Measurements from ENCODE around the gene RALA. TPM values are rescaled to one million over a fixed set of nuclear protein-coding genes. Genes with fewer than 3 reads are reported as not detected.

RALA gene
- total RNA-seq, 1 experiment from 2014 or later = 36.8 TPM

- DNase-seq = peak in 1 of 2 experiments; percentile 40
- Histone ChIP-seq H3K4me3 (peak overlapping the region; percentile 75), H3K27me3 (ENCODE audit: insufficient read depth, low read depth) (no peaks in the 10 kb centered on the region), H3K4me2 (peak overlapping the region; percentile 78), H2AFZ (peak overlapping the region; percentile 84), H3K9me3 (ENCODE audit: insufficient read depth, low read depth) (no peaks in the 10 kb centered on the region), H3K79me2 (ENCODE audit: low read depth) (peaks cover 66% of the 10 kb centered on the region), H3F3A (ENCODE audit: insufficient read depth, low read depth) (peaks cover 15% of the 10 kb centered on the region; the same call in 1 of the 2 replicates), H3K36me3 (ENCODE audit: low read depth) (no peaks in the 10 kb centered on the region), H3K4me1 (replicated peaks; ENCODE audit: insufficient read depth) (peaks cover 42% of the 10 kb centered on the region), H3K27ac (peak overlapping the region; percentile 87), H4K20me1 (ENCODE audit: insufficient read depth) (peaks cover 26% of the 10 kb centered on the region), H3K9me2 (ENCODE audit: insufficient read depth) (peaks cover 5% of the 10 kb centered on the region; the same call in 1 of the 2 replicates)
- no TSS peak for BruUV-seq (replicated peaks)
- intact Hi-C loops (cut with micrococcal nuclease; ENCODE audit: unreplicated experiment) = loop anchor here (1.0 to 2.0 kb wide), 4 partner anchors 35 to 325 kb away; no protein-coding TSS in a partner anchor
- TF ChIP-seq, protein P1, sequence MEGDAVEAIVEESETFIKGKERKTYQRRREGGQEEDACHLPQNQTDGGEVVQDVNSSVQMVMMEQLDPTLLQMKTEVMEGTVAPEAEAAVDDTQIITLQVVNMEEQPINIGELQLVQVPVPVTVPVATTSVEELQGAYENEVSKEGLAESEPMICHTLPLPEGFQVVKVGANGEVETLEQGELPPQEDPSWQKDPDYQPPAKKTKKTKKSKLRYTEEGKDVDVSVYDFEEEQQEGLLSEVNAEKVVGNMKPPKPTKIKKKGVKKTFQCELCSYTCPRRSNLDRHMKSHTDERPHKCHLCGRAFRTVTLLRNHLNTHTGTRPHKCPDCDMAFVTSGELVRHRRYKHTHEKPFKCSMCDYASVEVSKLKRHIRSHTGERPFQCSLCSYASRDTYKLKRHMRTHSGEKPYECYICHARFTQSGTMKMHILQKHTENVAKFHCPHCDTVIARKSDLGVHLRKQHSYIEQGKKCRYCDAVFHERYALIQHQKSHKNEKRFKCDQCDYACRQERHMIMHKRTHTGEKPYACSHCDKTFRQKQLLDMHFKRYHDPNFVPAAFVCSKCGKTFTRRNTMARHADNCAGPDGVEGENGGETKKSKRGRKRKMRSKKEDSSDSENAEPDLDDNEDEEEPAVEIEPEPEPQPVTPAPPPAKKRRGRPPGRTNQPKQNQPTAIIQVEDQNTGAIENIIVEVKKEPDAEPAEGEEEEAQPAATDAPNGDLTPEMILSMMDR (conservative IDR thresholded peaks at IDR 0.05) = 0 out of 2 replicates have a peak, but pooled peaks have one; percentile 11
- TF ChIP-seq EZH2 (IDR thresholded peaks at IDR 0.05; ENCODE audit: low read depth) = no peak
- ChIA-PET CTCF (interaction anchor here (0.7 to 1.4 kb wide), 5 partner anchors 43 to 474 kb away, joined by 3 to 9 read pairs (median 4); no protein-coding TSS in a partner anchor), POLR2A (ENCODE audit: unreplicated experiment) (interaction anchor here (0.6 to 1.0 kb wide), 2 partner anchors 112 to 326 kb away, joined by 3 to 4 read pairs; partner anchors contain the start of gene CDK13)
Observed at GRCh38 chr7:39623732-39624441, 515 bp downstream of the RALA start.

- POLR2A ChIA-PET (ENCODE audit: unreplicated experiment) = interaction anchor here (0.5 to 1.0 kb wide), 3 partner anchors 11 to 1306 kb away, joined by 3 to 4 read pairs (median 3); no protein-coding TSS in a partner anchor
- Histone ChIP-seq H3K36me3 (ENCODE audit: low read depth) (no peaks in the 10 kb centered on the region), H2AFZ (peak overlapping the region; percentile 84), H3F3A (ENCODE audit: insufficient read depth, low read depth) (peaks cover 15% of the 10 kb centered on the region; the same call in 1 of the 2 replicates), H3K4me1 (replicated peaks; ENCODE audit: insufficient read depth) (peaks cover 42% of the 10 kb centered on the region), H3K9me2 (ENCODE audit: insufficient read depth) (peaks cover 5% of the 10 kb centered on the region; the same call in 1 of the 2 replicates), H3K79me2 (ENCODE audit: low read depth) (peaks cover 71% of the 10 kb centered on the region), H3K27me3 (ENCODE audit: insufficient read depth, low read depth) (no peaks in the 10 kb centered on the region), H3K27ac (peak overlapping the region; percentile 87), H3K4me3 (peak overlapping the region; percentile 75), H4K20me1 (ENCODE audit: insufficient read depth) (peaks cover 26% of the 10 kb centered on the region), H3K4me2 (peak overlapping the region; percentile 78), H3K9me3 (ENCODE audit: insufficient read depth, low read depth) (no peaks in the 10 kb centered on the region)
- CTCF ChIA-PET = interaction anchor here (0.7 to 1.4 kb wide), 4 partner anchors 42 to 474 kb away, joined by 3 to 9 read pairs (median 4); no protein-coding TSS in a partner anchor
- intact Hi-C loops (cut with micrococcal nuclease; ENCODE audit: unreplicated experiment) = loop anchor here (1.0 kb wide), 1 partner anchor 122 kb away; no protein-coding TSS in a partner anchor
- DNase-seq = peak; percentile 29 to 60
- TF ChIP-seq EZH2 (IDR thresholded peaks at IDR 0.05; ENCODE audit: low read depth) = no peak
- TF ChIP-seq, protein P1 (conservative IDR thresholded peaks at IDR 0.05) = 0 out of 2 replicates have a peak, but pooled peaks have one; percentile 5
- BruUV-seq (replicated peaks) = TSS peak; percentile 54
Observed at GRCh38 chr7:39624442-39624807, 1.1 kb downstream of the RALA start.

DNA sequence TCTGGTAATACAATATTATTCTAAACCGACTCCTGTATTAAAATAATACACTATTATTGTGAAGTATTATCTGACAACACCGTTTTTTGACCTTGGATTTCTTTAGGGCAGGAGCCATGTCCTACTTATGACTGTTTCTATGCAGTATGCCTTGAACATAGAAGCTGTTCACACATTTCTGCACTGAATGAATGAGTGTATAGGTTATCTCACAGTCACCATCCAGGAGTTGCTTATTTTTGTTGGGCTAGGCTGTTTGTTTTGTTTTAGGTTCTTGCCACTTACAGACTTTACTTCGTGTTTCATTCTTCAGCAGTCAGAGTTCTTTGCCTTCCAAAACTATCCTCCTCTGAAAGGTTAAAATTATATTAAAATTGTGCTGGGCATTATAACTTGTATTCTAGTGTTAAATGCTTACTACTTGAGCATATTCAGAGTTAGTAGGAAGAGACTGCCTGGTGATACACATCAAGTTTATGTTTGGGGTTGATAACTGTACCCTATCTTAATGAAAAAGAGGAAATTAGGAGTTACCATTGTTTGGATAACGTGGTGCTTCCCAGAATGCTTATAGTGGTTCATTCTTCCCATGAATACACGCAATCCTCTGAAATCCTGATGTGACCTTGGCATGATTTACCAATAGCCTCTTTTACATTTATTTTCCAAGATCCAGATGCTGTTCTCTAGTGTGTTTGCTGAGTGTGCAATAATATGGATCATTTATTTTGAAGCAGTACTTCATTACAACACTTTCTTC, 1.7 kb downstream of the RALA start:
- Histone ChIP-seq H3K79me2 (ENCODE audit: low read depth) (peaks cover 78% of the 10 kb centered on the region), H4K20me1 (ENCODE audit: insufficient read depth) (peaks cover 26% of the 10 kb centered on the region), H3K27me3 (ENCODE audit: insufficient read depth, low read depth) (no peaks in the 10 kb centered on the region), H3K36me3 (ENCODE audit: low read depth) (no peaks in the 10 kb centered on the region; the same call in 1 of the 2 replicates), H2AFZ (no peak overlapping the region), H3K9me3 (ENCODE audit: insufficient read depth, low read depth) (no peaks in the 10 kb centered on the region), H3K9me2 (ENCODE audit: insufficient read depth) (peaks cover 5% of the 10 kb centered on the region; the same call in 1 of the 2 replicates), H3K4me3 (peak overlapping the region; percentile 75), H3K4me1 (replicated peaks; ENCODE audit: insufficient read depth) (peaks cover 42% of the 10 kb centered on the region), H3F3A (ENCODE audit: insufficient read depth, low read depth) (peaks cover 15% of the 10 kb centered on the region; the same call in 1 of the 2 replicates), H3K4me2 (peak overlapping the region; percentile 78), H3K27ac (peak overlapping the region; percentile 87; the same call in 1 of the 2 replicates)
- DNase-seq = no peak
- no TSS peak for BruUV-seq (replicated peaks)
- ChIA-PET CTCF (interaction anchor here (1.0 to 1.4 kb wide), 3 partner anchors 42 to 124 kb away, joined by 3 to 5 read pairs (median 4); no protein-coding TSS in a partner anchor), POLR2A (ENCODE audit: unreplicated experiment) (interaction anchor here (0.5 to 1.0 kb wide), 4 partner anchors 11 to 1307 kb away, joined by 3 to 4 read pairs (median 3); no protein-coding TSS in a partner anchor)
- no peak for TF ChIP-seq EZH2 (IDR thresholded peaks at IDR 0.05; ENCODE audit: low read depth)
- TF ChIP-seq, protein P1 (conservative IDR thresholded peaks at IDR 0.05) = no peak
- intact Hi-C loops (cut with micrococcal nuclease; ENCODE audit: unreplicated experiment) = loop anchor here (1.0 kb wide), 1 partner anchor 121 kb away; no protein-coding TSS in a partner anchor
